ENCODE results near the gene DYNLRB2. TPM values are rescaled to one million over a fixed set of nuclear protein-coding genes. Genes with fewer than 3 reads are reported as not detected.

Gene DYNLRB2
- total RNA-seq, 4 donors from 2014 or later: not detected

GRCh38 chr16:80509872-80510271 is 30.9 kb upstream of the DYNLRB2 start:
- H3K4me3 ChIP-seq: no peak overlapping the region
- TF ChIP-seq, protein P1, sequence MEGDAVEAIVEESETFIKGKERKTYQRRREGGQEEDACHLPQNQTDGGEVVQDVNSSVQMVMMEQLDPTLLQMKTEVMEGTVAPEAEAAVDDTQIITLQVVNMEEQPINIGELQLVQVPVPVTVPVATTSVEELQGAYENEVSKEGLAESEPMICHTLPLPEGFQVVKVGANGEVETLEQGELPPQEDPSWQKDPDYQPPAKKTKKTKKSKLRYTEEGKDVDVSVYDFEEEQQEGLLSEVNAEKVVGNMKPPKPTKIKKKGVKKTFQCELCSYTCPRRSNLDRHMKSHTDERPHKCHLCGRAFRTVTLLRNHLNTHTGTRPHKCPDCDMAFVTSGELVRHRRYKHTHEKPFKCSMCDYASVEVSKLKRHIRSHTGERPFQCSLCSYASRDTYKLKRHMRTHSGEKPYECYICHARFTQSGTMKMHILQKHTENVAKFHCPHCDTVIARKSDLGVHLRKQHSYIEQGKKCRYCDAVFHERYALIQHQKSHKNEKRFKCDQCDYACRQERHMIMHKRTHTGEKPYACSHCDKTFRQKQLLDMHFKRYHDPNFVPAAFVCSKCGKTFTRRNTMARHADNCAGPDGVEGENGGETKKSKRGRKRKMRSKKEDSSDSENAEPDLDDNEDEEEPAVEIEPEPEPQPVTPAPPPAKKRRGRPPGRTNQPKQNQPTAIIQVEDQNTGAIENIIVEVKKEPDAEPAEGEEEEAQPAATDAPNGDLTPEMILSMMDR (IDR thresholded peaks at IDR 0.05): no peak

GRCh38 chr16:80511824-80512592 is 28.8 kb upstream of the DYNLRB2 start:
- Histone ChIP-seq H3K27me3 (no peaks in the 10 kb centered on the region), H3K4me1 (no peaks in the 10 kb centered on the region), H3K4me3 (no peak overlapping the region), H3K27ac (no peak overlapping the region), H3K9me3 (no peaks in the 10 kb centered on the region), H3K36me3 (no peaks in the 10 kb centered on the region)
- DNase-seq: no peak
- TF ChIP-seq, protein P1 (IDR thresholded peaks at IDR 0.05): no peak
- TF ChIP-seq POLR2A (IDR thresholded peaks at IDR 0.05): no peak

More at GRCh38 chr16:80509872-80510271, 30.9 kb upstream of the DYNLRB2 start:
- DNase-seq: no peak
- no peaks in the 10 kb centered on the region for H3K27me3 ChIP-seq
- no peaks in the 10 kb centered on the region for H3K36me3 ChIP-seq
- H3K4me1 ChIP-seq: no peaks in the 10 kb centered on the region
- no peak overlapping the region for H3K27ac ChIP-seq
- H3K9me3 ChIP-seq: no peaks in the 10 kb centered on the region

DNA sequence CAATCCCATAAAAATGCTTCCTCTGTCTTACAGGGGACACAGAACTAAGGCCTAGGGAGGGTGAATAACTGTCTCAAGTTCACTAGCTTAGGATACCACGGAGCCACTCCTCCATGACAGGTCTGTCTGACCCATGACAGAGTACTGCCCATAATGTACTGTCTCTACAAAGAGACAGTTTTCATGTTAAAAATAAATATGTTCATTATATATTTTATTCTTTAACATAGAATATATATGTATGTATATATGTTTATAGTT is 28.3 kb upstream of the DYNLRB2 start:
- no peaks in the 10 kb centered on the region for H3K4me1 ChIP-seq
- H3K36me3 ChIP-seq: no peaks in the 10 kb centered on the region
- no peak for DNase-seq
- no peaks in the 10 kb centered on the region for H3K27me3 ChIP-seq
- no peak overlapping the region for H3K27ac ChIP-seq
- H3K4me3 ChIP-seq: no peak overlapping the region
- H3K9me3 ChIP-seq: no peaks in the 10 kb centered on the region
- no peak for TF ChIP-seq POLR2A (IDR thresholded peaks at IDR 0.05)
- TF ChIP-seq, protein P1 (IDR thresholded peaks at IDR 0.05): no peak

GRCh38 chr16:80515374-80515773 is 25.4 kb upstream of the DYNLRB2 start:
- H3K36me3 ChIP-seq: no peaks in the 10 kb centered on the region
- TF ChIP-seq, protein P1 (IDR thresholded peaks at IDR 0.05): no peak
- TF ChIP-seq POLR2A (IDR thresholded peaks at IDR 0.05): no peak
- no peak overlapping the region for H3K27ac ChIP-seq

GRCh38 chr16:80517846-80518245 is 22.9 kb upstream of the DYNLRB2 start:
- H3K27ac ChIP-seq: no peak overlapping the region
- H3K4me1 ChIP-seq: peaks cover 0 to 4% (median 0%) of the 10 kb centered on the region in 4 donors
- H3K4me3 ChIP-seq: no peak overlapping the region
- DNase-seq: no peak
- no peaks in the 10 kb centered on the region for H3K27me3 ChIP-seq
- no peaks in the 10 kb centered on the region for H3K9me3 ChIP-seq
- TF ChIP-seq POLR2A (IDR thresholded peaks at IDR 0.05): no peak
- TF ChIP-seq, protein P1 (IDR thresholded peaks at IDR 0.05): no peak
- H3K36me3 ChIP-seq: no peaks in the 10 kb centered on the region

More at GRCh38 chr16:80515374-80515773, 25.4 kb upstream of the DYNLRB2 start:
- H3K9me3 ChIP-seq: no peaks in the 10 kb centered on the region
- H3K27me3 ChIP-seq: no peaks in the 10 kb centered on the region
- DNase-seq: no peak
- no peak overlapping the region for H3K4me3 ChIP-seq
- H3K4me1 ChIP-seq: peaks cover 0 to 4% (median 0%) of the 10 kb centered on the region in 4 donors
